Activated T-helper 2 cell treated with anti-CD3 and anti-CD28 coated beads, Interferon-gamma antibody, Interleukin-2, Interleukin-4, amounts not matched to agents 10 μg/mL and 5 μg/mL and 100 μg/mL, durations not matched to agents 14 hours and 24 hours and 36 hours (primary cell): ENCODE results near the gene DAPK1. TPM values are rescaled to one million over a fixed set of nuclear protein-coding genes. Genes with fewer than 3 reads are reported as not detected.

ENCODE experiments used
- DNase-seq: peaks from one replicate; pipeline ENCODE4 v3.0.0; 2021; ENCODE audit warnings: low spot score
- H3K27ac Mint-ChIP-seq: one replicate; pipeline ENCODE4 v1.8.0; 2021; ENCODE audit warnings: mixed read lengths
- H3K27me3 Mint-ChIP-seq: one replicate; pipeline ENCODE4 v1.8.0; 2021; ENCODE audit warnings: low read depth, mixed read lengths
- H3K36me3 Mint-ChIP-seq: one replicate; pipeline ENCODE4 v1.8.0; 2021; ENCODE audit warnings: low read depth, mixed read lengths
- H3K4me1 Mint-ChIP-seq: one replicate; pipeline ENCODE4 v1.8.0; 2021; ENCODE audit warnings: low read depth, mixed read lengths
- H3K4me3 Mint-ChIP-seq: one replicate; pipeline ENCODE4 v1.8.0; 2021; ENCODE audit warnings: low read depth, mild to moderate bottlenecking, moderate library complexity, mixed read lengths
- H3K9me3 Mint-ChIP-seq: one replicate; pipeline ENCODE4 v1.8.0; 2021; ENCODE audit warnings: mixed read lengths
- intact Hi-C: fragments of 100-400 bp; cut with micrococcal nuclease; formaldehyde crosslinking; loops from one replicate; pipeline ENCODE4 v1.15.1; 2023
- total RNA-seq: library from RNA; stranded (reverse); gene quantifications from 2 replicates; pipeline ENCODE4 v1.2.3, GENCODE V29; 2022

The DAPK1 gene
- total RNA-seq, 1 donor from 2014 or later, result 39.1 TPM

DNA sequence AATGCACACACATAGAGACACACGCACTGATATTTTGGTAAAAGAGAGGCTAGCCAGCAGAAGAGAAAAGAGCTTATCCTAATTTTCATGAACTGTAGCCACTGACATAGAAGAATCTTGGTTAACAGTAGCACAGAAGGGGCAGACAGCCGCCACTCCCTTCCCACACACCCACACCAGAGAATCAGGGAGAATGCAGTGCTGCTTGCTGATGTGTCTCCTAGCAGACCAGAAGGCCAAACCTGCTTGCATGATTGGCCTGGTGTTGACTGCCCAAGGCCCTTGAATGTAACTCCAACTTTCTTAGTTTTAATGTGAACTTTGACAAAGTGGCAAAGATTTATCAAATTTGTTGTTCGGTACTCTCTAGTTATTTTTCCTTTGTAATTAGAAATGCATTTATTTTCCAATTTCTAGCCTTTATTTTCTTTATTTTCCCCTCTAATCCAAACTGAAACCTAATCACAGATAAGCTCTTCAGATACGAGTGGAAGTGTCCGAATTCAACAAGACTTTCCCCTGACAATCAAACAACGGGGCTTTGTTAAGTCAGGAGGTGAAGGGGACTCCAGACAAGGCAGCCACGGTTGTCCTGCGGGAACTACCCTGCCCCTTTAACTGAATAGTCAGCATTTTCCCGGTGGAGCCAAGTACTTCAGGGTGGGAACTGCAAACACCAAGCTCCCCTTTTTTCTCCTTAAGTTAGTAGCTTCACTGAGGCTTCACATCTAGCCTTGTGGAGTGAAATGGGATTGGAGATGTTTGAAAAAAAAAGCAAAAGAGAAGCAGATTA is 146.3 kb downstream of the DAPK1 start:
- no peaks in the 10 kb centered on the region for H3K27me3 Mint-ChIP-seq
- H3K36me3 Mint-ChIP-seq, result no peaks in the 10 kb centered on the region
- peaks cover 7% of the 10 kb centered on the region for H3K4me1 Mint-ChIP-seq
- DNase-seq, result no peak
- no peak overlapping the region for H3K27ac Mint-ChIP-seq
- H3K4me3 Mint-ChIP-seq, result no peak overlapping the region
- intact Hi-C loops, result no loop called here
- H3K9me3 Mint-ChIP-seq, result no peaks in the 10 kb centered on the region

DNA sequence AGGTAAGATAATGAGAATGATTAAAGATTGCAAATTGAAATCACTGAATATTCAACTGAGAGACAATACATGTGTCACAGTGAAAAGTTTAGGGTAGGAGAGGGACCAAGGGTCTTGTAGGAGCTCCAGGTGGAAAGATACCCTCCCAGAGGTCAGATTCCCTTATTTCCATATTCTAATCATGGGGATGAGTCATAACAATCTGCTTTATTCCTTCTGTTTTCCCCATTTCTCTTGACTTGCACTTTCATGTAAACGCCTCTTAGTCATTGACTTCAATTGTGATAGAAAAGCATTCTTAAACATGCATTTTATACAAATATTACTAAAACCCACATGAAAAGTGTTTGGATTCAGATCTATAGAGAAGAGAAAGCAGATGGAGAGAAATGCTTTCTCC is 147.0 kb downstream of the DAPK1 start:
- no peak for DNase-seq
- H3K27ac Mint-ChIP-seq, result no peak overlapping the region
- intact Hi-C loops, result no loop called here
- peaks cover 7% of the 10 kb centered on the region for H3K4me1 Mint-ChIP-seq
- no peaks in the 10 kb centered on the region for H3K36me3 Mint-ChIP-seq
- H3K27me3 Mint-ChIP-seq, result no peaks in the 10 kb centered on the region
- no peak overlapping the region for H3K4me3 Mint-ChIP-seq
- no peaks in the 10 kb centered on the region for H3K9me3 Mint-ChIP-seq

DNA sequence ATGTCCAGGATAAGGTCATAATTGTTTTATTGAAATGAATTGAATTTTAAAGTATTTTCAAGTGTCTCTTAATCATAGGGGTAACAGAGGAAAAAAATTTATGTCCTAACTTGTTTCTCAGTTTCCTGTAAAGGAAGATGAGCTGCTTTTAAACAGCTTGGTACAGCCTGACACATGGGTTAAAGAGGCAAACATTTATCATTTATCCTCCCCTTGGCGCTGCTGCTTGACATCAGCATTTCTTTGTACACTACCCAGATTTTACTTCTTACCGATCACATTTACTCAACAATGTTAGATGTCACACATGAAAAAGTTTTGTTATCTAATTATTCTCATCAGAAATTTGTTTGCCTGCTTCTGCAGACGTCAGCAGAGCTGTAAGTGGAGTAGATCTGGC is 148.9 kb downstream of the DAPK1 start:
- H3K4me3 Mint-ChIP-seq, result no peak overlapping the region
- no peaks in the 10 kb centered on the region for H3K27me3 Mint-ChIP-seq

DNA sequence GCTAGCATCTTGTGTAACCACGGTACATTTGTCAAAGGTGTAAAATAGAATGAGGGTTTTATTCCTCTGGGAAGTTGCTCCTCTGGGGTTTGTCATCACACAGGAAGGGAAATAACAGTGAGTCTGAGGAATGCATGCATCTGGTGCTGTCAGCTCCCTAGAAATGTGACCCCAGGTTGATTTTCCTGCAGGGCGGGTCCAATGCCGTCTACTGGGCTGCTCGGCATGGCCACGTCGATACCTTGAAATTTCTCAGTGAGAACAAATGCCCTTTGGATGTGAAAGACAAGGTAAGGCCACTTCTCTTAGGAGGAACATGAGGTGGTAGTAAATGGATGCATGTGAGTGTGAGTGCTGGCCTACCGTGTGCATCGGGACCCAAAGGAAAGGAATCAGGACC is 149.4 kb downstream of the DAPK1 start:
- no peak overlapping the region for H3K27ac Mint-ChIP-seq
- DNase-seq, result no peak
- H3K4me1 Mint-ChIP-seq, result no peaks in the 10 kb centered on the region
- no peaks in the 10 kb centered on the region for H3K36me3 Mint-ChIP-seq
- intact Hi-C loops, result no loop called here
- H3K4me3 Mint-ChIP-seq, result no peak overlapping the region
- H3K9me3 Mint-ChIP-seq, result no peaks in the 10 kb centered on the region
- H3K27me3 Mint-ChIP-seq, result no peaks in the 10 kb centered on the region

More for the DNA sequence above, 148.9 kb downstream of the DAPK1 start:
- Mint-ChIP-seq H3K27ac (no peak overlapping the region), H3K9me3 (no peaks in the 10 kb centered on the region), H3K4me1 (peaks cover 6% of the 10 kb centered on the region), H3K36me3 (no peaks in the 10 kb centered on the region)
- no peak for DNase-seq
- intact Hi-C loops, result no loop called here

DNA sequence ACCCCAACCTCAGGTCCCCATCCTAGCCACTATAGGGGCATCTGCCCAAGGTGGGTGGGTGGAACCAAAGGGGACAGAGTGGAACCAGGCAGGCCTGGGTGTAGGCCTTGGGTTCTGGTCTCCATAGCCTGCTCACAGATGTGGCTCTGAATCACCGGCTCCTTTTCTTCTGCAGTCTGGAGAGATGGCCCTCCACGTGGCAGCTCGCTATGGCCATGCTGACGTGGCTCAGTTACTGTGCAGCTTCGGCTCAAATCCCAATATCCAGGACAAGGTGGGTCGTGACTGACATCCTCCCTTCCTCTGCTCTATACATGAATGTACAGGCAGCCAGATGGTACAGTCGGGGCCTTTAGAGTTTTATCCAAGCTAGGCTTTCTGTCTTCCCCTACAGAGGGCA is 150.9 kb downstream of the DAPK1 start:
- no peak overlapping the region for H3K4me3 Mint-ChIP-seq
- intact Hi-C loops, result no loop called here
- no peak overlapping the region for H3K27ac Mint-ChIP-seq

DNA sequence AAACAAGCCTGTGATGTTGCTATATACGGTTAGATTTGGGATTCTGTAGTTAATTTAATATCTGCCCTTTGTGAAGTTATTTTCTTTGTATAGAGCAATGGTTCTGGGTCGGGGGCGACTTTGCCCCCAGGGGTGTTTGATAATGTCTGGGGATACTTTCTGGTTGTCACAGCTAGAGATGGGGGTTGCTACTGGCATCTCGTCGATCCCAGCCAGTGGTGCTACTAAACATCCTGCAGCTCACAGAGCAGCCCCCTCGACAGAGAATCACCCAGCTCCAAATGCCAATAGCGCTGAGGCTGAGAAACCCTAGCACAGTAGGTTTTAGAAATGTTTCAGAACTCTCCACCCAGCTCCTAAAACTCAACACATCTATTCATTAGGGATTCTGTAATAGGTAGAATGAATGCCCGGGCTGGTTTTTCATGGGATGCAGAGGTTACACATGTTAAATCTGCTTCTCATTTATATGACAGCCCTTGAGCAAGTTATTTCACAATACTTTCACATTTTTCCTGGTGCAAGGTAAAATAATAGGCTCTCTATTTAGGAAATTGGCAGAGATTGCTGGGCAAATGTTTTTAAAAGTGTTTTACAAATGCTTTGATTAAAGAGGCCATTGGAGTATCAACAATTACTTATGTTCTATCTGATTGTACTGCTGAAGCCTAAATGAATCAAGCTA is 153.1 kb downstream of the DAPK1 start:
- H3K4me1 Mint-ChIP-seq, result no peaks in the 10 kb centered on the region
- H3K27ac Mint-ChIP-seq, result no peak overlapping the region
- no peak for DNase-seq
- intact Hi-C loops, result no loop called here
- H3K4me3 Mint-ChIP-seq, result no peak overlapping the region
- H3K27me3 Mint-ChIP-seq, result no peaks in the 10 kb centered on the region
- H3K36me3 Mint-ChIP-seq, result no peaks in the 10 kb centered on the region
- no peaks in the 10 kb centered on the region for H3K9me3 Mint-ChIP-seq

More for the DNA sequence above, 150.9 kb downstream of the DAPK1 start:
- no peaks in the 10 kb centered on the region for H3K27me3 Mint-ChIP-seq
- no peaks in the 10 kb centered on the region for H3K36me3 Mint-ChIP-seq
- no peaks in the 10 kb centered on the region for H3K9me3 Mint-ChIP-seq
- DNase-seq, result no peak
- H3K4me1 Mint-ChIP-seq, result no peaks in the 10 kb centered on the region

DNA sequence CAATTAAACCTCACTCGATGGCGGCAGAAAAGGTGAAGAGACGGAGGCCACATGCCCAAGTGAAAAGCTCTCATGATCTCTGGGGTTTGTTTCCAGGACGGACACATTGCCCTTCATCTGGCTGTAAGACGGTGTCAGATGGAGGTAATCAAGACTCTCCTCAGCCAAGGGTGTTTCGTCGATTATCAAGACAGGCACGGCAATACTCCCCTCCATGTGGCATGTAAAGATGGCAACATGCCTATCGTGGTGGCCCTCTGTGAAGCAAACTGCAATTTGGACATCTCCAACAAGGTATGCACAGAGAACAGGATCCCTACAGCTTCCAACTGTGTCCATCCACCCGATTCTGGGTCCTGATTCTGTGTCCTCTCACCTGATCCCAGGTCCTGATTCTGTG is 153.8 kb downstream of the DAPK1 start:
- no peaks in the 10 kb centered on the region for H3K36me3 Mint-ChIP-seq
- no peaks in the 10 kb centered on the region for H3K4me1 Mint-ChIP-seq
- no peaks in the 10 kb centered on the region for H3K27me3 Mint-ChIP-seq
- DNase-seq, result no peak
- no peak overlapping the region for H3K4me3 Mint-ChIP-seq
- no peak overlapping the region for H3K27ac Mint-ChIP-seq
- H3K9me3 Mint-ChIP-seq, result no peaks in the 10 kb centered on the region
- intact Hi-C loops, result no loop called here

DNA sequence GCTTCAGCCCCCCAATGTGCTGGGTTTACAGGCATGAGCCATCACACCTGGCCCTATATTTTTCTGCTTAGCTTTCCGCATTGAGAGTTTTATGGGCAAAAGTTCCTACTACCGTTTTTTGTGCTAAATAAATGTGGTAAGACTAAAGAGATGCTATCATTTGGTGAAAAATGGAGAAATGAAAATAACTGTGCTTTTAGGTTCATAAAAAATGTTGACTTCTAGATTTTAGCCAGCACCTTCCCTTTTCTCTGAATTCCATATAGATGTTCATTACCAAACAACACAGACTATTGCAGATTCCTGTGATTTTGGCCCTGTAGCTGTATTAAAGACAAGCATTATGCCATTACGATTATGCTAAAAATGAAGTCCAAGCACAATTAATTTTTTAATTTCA is 156.3 kb downstream of the DAPK1 start:
- Mint-ChIP-seq H3K27ac (no peak overlapping the region), H3K27me3 (no peaks in the 10 kb centered on the region), H3K4me1 (no peaks in the 10 kb centered on the region), H3K36me3 (no peaks in the 10 kb centered on the region), H3K4me3 (no peak overlapping the region), H3K9me3 (no peaks in the 10 kb centered on the region)
- DNase-seq, result no peak
- intact Hi-C loops, result no loop called here

DNA sequence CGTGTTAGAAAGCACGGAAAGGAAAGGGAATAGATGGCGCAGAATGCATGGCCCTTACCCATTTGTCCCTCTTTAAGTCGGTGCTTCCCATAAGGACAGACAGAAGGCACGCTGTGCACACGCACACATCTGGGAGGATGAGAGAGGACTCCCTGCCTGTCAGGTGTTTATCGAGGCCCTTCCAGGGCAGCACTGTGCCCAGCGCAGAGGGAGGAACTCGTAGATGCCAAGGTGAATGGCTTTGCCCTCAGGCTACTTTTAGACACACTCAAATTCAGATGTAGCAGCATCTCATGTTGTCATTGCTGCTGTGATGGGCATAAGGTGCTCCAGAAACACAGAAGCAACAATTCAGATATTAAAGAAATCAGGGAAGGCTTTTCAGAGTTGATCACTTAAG is 158.1 kb downstream of the DAPK1 start:
- Mint-ChIP-seq H3K27ac (no peak overlapping the region), H3K4me1 (no peaks in the 10 kb centered on the region), H3K9me3 (no peaks in the 10 kb centered on the region), H3K36me3 (no peaks in the 10 kb centered on the region), H3K27me3 (no peaks in the 10 kb centered on the region), H3K4me3 (no peak overlapping the region)
- no peak for DNase-seq
- intact Hi-C loops, result no loop called here

DNA sequence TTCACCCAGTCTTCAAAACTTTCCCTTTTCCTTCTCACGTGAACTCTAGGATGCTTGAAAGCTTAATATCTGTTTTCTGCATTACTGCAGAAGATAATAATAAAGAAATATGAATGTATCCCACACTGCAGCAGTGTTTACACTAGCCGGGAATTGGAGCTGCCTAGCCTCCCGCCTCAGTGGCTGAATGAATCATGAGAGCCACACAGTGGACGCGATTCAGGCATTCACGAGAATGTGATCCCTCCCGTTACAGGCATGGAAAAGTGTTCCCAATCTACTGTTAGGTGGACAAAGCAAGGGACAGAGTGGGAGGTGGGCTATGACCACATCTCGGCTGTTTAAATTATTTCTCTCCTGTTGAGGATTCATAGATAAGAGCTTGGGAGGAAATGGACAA is 158.8 kb downstream of the DAPK1 start:
- no peaks in the 10 kb centered on the region for H3K36me3 Mint-ChIP-seq

DNA sequence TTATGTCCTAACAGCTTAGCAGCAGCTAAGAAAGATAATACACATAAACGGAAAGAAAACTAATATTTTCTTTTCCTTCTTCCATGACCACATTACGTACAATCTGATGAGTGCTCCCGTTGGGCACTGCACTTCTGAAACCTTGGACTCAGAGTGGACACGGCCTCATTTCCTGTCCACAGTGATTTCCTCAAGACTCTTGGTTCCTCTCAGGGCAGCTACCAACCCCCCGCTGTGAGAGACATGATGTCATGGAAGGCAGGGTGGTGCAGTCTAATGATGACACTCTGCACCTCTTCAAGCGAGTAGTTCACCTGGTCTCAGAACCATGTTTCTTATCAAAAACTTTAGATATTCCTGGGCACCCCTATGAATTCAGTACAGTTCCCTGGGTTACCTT is 159.5 kb downstream of the DAPK1 start:
- DNase-seq, result no peak
- no peaks in the 10 kb centered on the region for H3K9me3 Mint-ChIP-seq
- H3K4me1 Mint-ChIP-seq, result peaks cover 2% of the 10 kb centered on the region
- H3K27ac Mint-ChIP-seq, result no peak overlapping the region
- H3K27me3 Mint-ChIP-seq, result no peaks in the 10 kb centered on the region
- intact Hi-C loops, result no loop called here
- H3K4me3 Mint-ChIP-seq, result no peak overlapping the region
- H3K36me3 Mint-ChIP-seq, result no peaks in the 10 kb centered on the region

More for the DNA sequence above, 158.8 kb downstream of the DAPK1 start:
- no peaks in the 10 kb centered on the region for H3K9me3 Mint-ChIP-seq
- DNase-seq, result no peak
- no peak overlapping the region for H3K27ac Mint-ChIP-seq
- H3K4me3 Mint-ChIP-seq, result no peak overlapping the region
- no peaks in the 10 kb centered on the region for H3K4me1 Mint-ChIP-seq
- no peaks in the 10 kb centered on the region for H3K27me3 Mint-ChIP-seq
- intact Hi-C loops, result no loop called here

DNA sequence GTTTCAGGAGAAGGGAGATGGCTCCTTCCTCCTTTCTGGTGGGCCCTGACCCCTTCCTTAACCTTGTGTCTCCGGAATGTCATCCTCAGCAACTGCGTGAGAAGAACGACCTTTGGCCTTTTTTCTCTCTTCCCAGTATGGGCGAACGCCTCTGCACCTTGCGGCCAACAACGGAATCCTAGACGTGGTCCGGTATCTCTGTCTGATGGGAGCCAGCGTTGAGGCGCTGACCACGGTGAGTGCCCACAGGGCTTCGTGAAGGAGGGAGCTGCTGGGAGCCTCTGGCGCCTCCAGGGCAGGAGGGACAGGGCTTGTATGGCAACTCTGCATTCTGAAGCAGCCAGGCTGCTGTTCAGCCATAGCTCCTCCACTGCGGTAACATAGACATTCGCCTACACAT is 160.2 kb downstream of the DAPK1 start:
- no peak overlapping the region for H3K4me3 Mint-ChIP-seq
- no peak for DNase-seq
- H3K4me1 Mint-ChIP-seq, result peaks cover 5% of the 10 kb centered on the region
- no peaks in the 10 kb centered on the region for H3K9me3 Mint-ChIP-seq
- no peaks in the 10 kb centered on the region for H3K27me3 Mint-ChIP-seq
- no peaks in the 10 kb centered on the region for H3K36me3 Mint-ChIP-seq
- no peak overlapping the region for H3K27ac Mint-ChIP-seq
- intact Hi-C loops, result no loop called here

DNA sequence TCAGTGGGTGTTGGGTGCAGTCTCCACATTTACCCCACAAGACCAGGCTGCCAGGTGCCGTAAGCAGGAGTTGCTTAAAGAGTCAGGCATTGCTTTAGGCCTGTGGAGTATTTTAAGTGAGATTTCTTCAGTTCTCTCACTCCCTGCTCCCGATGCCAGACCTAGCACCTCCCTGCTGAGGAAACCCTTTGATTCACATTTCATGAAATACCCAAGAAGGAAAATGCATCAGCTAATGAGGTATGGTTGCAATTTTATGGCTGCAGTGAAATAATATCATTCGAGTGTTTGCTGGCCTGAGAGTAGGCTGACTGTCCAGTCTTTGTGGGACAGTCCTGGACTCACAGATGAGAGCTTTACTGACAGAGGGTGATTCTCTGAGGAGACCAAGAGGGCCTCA is 160.8 kb downstream of the DAPK1 start:
- Mint-ChIP-seq H3K4me1 (peaks cover 7% of the 10 kb centered on the region), H3K27me3 (no peaks in the 10 kb centered on the region), H3K27ac (no peak overlapping the region), H3K36me3 (no peaks in the 10 kb centered on the region), H3K4me3 (no peak overlapping the region), H3K9me3 (no peaks in the 10 kb centered on the region)
- DNase-seq, result no peak
- intact Hi-C loops, result no loop called here
